ENCODE measurements around the gene ENO1. TPM values are rescaled to one million over a fixed set of nuclear protein-coding genes. Genes with fewer than 3 reads are reported as not detected.
A peak's percentile ranks its signal among the peaks of the same experiment; 100 is the strongest.

The ENO1 gene
- total RNA-seq, 2 experiments from 2014 or later, result 4,199 to 4,245 TPM

DNA sequence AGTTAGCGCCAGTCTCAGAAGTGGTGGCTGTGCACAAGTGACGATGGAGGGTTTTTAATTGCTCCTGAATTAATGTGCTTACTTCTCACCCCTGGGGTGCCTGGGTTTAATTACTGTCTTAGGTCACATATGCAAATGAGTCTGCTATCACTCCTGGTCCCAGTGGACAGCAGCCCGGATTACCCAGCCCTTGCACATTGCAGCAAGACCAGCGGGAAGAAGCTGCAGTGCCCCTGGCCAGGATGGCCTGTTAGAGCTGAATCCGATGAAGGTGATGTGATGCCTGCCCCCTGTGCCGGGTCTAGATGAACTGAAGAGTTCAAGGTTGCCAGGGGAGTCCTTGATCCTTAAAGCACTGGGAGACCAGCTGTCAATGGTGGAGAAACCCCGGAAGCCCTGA lies 24.2 kb downstream of the ENO1 start:
- no peaks in the 10 kb centered on the region for H3K9me3 Mint-ChIP-seq
- no peak overlapping the region for H3K4me3 Mint-ChIP-seq
- CTCF ChIA-PET, result no interaction called here
- no peaks in the 10 kb centered on the region for H3K27me3 Mint-ChIP-seq
- TF ChIP-seq, protein P1, sequence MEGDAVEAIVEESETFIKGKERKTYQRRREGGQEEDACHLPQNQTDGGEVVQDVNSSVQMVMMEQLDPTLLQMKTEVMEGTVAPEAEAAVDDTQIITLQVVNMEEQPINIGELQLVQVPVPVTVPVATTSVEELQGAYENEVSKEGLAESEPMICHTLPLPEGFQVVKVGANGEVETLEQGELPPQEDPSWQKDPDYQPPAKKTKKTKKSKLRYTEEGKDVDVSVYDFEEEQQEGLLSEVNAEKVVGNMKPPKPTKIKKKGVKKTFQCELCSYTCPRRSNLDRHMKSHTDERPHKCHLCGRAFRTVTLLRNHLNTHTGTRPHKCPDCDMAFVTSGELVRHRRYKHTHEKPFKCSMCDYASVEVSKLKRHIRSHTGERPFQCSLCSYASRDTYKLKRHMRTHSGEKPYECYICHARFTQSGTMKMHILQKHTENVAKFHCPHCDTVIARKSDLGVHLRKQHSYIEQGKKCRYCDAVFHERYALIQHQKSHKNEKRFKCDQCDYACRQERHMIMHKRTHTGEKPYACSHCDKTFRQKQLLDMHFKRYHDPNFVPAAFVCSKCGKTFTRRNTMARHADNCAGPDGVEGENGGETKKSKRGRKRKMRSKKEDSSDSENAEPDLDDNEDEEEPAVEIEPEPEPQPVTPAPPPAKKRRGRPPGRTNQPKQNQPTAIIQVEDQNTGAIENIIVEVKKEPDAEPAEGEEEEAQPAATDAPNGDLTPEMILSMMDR (IDR thresholded peaks at IDR 0.05), result no peak
- peaks cover 26% of the 10 kb centered on the region for H3K36me3 Mint-ChIP-seq (ENCODE audit: low read depth)
- peaks cover 7% of the 10 kb centered on the region for H3K4me1 Mint-ChIP-seq (ENCODE audit: low read depth)
- DNase-seq, result no peak
- intact Hi-C loops (cut with micrococcal nuclease), result no loop called here
- no peak for ATAC-seq
- POLR2A ChIA-PET, result interaction anchor here (12.6 kb wide), 1 partner anchor 16 kb away, joined by 197 read pairs; no protein-coding TSS in a partner anchor
- H3K27ac Mint-ChIP-seq, result no peak overlapping the region

DNA sequence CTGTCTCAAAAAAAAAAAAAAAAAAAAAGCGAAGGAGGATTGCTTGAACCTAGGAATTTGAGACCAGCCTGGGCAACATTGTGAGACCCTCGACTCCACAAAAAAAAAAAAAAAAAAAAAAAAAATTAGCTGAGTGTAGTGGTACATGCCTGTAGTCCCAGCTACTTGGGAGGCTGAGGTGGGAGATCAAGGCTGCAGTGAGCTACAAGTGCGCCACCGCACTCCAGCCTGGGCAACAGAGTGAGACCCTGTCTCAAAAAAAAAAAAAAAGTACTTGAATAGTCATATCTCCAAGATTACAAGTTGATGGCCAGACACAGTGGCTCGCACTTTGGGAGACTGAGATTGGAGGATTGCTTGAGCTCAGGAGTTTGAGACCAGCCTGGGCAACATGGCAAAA lies 27.4 kb downstream of the ENO1 start:
- Mint-ChIP-seq H3K36me3 (ENCODE audit: low read depth) (peaks cover 3% of the 10 kb centered on the region), H3K27ac (no peak overlapping the region), H3K4me1 (ENCODE audit: low read depth) (no peaks in the 10 kb centered on the region), H3K4me3 (no peak overlapping the region), H3K9me3 (no peaks in the 10 kb centered on the region), H3K27me3 (no peaks in the 10 kb centered on the region)
- ATAC-seq (no peak), DNase-seq (no peak)
- ChIA-PET POLR2A (no interaction called here), CTCF (interaction anchor here (0.6 to 6.1 kb wide), 5 partner anchors 9 to 282 kb away, joined by 3 to 104 read pairs (median 42); no protein-coding TSS in a partner anchor)
- TF ChIP-seq, protein P1 (IDR thresholded peaks at IDR 0.05), result no peak
- intact Hi-C loops (cut with micrococcal nuclease), result no loop called here

DNA sequence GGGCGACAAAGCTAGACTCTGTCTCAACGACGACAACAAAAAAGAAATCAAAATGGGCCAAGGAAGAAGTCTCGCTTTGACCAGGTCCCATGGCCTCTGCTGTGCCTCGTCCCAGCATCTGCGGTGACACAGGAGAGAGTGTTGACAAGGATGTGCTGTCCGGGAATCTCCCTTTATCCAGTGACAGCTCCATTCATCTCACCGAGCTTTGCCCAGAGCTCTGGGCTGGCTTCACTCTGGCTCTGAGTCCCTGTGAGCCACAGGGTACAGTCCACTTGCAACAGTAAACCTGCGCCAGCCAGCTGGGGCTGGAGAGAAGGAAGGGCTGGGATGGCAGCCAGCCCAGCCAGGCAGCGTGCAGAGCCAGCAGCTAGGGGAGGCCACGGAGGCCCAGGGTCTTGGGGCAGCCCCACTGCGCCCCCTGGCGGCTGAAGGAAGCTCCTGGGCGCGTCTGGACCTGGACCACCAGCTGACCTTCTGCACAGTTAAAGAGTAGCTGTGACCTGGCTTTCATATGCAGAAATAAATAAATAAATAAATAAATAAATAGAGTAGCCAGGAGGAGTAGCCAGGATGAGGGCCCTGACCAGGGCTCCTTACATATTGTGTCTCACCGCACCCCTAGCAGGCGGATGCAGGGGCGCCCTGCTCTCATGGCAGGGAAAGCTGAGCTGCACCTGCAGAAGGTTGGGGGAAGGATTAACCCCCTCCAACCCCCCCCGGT lies 29.7 kb downstream of the ENO1 start:
- intact Hi-C loops (cut with micrococcal nuclease), result loop anchor here (5.0 to 10.0 kb wide), 2 partner anchors 124 to 287 kb away; no protein-coding TSS in a partner anchor
- ATAC-seq, result peak; percentile 96
- Mint-ChIP-seq H3K27me3 (no peaks in the 10 kb centered on the region), H3K4me3 (no peak overlapping the region), H3K4me1 (ENCODE audit: low read depth) (no peaks in the 10 kb centered on the region), H3K27ac (no peak overlapping the region), H3K36me3 (ENCODE audit: low read depth) (no peaks in the 10 kb centered on the region), H3K9me3 (no peaks in the 10 kb centered on the region)
- TF ChIP-seq, protein P1 (IDR thresholded peaks at IDR 0.05), result peak; percentile 96
- POLR2A ChIA-PET, result interaction anchor here (1.0 to 3.3 kb wide), 4 partner anchors 9 to 16 kb away, joined by 3 to 20 read pairs (median 4); no protein-coding TSS in a partner anchor
- CTCF ChIA-PET, result interaction anchor here (0.6 to 6.1 kb wide), 100 partner anchors 11 to 1061 kb away, joined by 3 to 104 read pairs (median 5); partner anchors contain the start of gene RERE
- DNase-seq, result peak; percentile 87

DNA sequence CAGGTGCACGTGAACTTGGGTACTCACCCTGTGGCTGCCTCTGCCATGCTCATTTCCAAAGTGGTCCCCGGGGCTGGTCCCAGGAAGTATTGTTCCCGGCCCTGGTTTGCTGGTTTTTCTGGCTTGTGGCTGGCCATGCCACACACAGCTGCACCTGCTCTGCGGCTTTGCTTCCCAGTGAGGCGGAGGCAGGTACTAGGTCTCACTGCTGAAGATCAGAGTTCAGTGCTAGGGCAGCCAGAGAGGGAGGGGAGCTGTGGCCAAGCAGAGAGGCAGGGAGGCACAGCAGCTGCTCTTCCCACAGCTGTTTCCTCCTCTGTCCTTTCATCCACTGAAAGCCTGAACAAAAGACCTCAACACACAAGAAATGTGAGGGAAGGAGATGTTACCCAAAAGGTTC lies 30.5 kb downstream of the ENO1 start:
- Mint-ChIP-seq H3K9me3 (no peaks in the 10 kb centered on the region), H3K27ac (no peak overlapping the region), H3K27me3 (no peaks in the 10 kb centered on the region), H3K4me3 (no peak overlapping the region), H3K4me1 (ENCODE audit: low read depth) (no peaks in the 10 kb centered on the region), H3K36me3 (ENCODE audit: low read depth) (no peaks in the 10 kb centered on the region)
- CTCF ChIA-PET, result interaction anchor here (0.7 to 6.1 kb wide), 51 partner anchors 10 to 439 kb away, joined by 3 to 104 read pairs (median 6); partner anchors contain the start of gene RERE
- intact Hi-C loops (cut with micrococcal nuclease), result loop anchor here (5.0 to 10.0 kb wide), 2 partner anchors 123 to 286 kb away; no protein-coding TSS in a partner anchor
- POLR2A ChIA-PET, result interaction anchor here (0.7 to 3.3 kb wide), 3 partner anchors 11 to 231 kb away, joined by 3 to 20 read pairs (median 4); no protein-coding TSS in a partner anchor
- ATAC-seq (no peak), DNase-seq (no peak)
- TF ChIP-seq, protein P1 (IDR thresholded peaks at IDR 0.05), result no peak

DNA sequence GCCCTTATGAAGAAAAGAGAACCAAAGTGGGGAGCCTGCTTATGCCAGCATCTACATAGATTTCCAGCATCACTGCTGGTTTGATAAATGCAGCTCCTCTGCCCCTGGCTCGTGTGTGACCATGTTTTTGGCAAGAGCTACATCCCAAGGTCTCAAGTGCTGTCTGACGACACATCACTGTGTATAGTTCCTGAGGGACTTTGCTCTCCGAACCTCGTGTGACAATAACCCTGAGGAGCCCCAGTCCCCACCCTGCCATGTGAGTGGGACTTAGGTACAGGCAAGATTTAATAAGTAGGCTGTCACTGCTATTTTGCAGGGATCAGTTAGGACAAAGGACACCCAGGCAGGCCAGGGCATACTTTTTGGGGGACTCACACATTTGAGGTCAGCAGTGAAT lies 32.2 kb downstream of the ENO1 start:
- CTCF ChIA-PET, result interaction anchor here (0.9 to 1.8 kb wide), 2 partner anchors 121 to 284 kb away, joined by 3 to 6 read pairs; no protein-coding TSS in a partner anchor

More for the DNA sequence above, 32.2 kb downstream of the ENO1 start:
- intact Hi-C loops (cut with micrococcal nuclease), result loop anchor here (5.0 to 10.0 kb wide), 2 partner anchors 121 to 284 kb away; no protein-coding TSS in a partner anchor
- Mint-ChIP-seq H3K27ac (no peak overlapping the region), H3K4me1 (ENCODE audit: low read depth) (no peaks in the 10 kb centered on the region), H3K36me3 (ENCODE audit: low read depth) (no peaks in the 10 kb centered on the region), H3K9me3 (no peaks in the 10 kb centered on the region), H3K4me3 (no peak overlapping the region), H3K27me3 (no peaks in the 10 kb centered on the region)
- DNase-seq (no peak), ATAC-seq (no peak)
- POLR2A ChIA-PET, result interaction anchor here (0.8 to 1.7 kb wide), 3 partner anchors 10 to 21 kb away, joined by 3 to 4 read pairs (median 3); no protein-coding TSS in a partner anchor
- TF ChIP-seq, protein P1 (IDR thresholded peaks at IDR 0.05), result no peak
